NCI-H82 (cell line): ENCODE measurements around the gene RDH14.

ENCODE experiments used
- DNase-seq: peaks from one replicate; lab custom pipeline; 2025; lab: John Stamatoyannopoulos, UW

Gene RDH14

DNA sequence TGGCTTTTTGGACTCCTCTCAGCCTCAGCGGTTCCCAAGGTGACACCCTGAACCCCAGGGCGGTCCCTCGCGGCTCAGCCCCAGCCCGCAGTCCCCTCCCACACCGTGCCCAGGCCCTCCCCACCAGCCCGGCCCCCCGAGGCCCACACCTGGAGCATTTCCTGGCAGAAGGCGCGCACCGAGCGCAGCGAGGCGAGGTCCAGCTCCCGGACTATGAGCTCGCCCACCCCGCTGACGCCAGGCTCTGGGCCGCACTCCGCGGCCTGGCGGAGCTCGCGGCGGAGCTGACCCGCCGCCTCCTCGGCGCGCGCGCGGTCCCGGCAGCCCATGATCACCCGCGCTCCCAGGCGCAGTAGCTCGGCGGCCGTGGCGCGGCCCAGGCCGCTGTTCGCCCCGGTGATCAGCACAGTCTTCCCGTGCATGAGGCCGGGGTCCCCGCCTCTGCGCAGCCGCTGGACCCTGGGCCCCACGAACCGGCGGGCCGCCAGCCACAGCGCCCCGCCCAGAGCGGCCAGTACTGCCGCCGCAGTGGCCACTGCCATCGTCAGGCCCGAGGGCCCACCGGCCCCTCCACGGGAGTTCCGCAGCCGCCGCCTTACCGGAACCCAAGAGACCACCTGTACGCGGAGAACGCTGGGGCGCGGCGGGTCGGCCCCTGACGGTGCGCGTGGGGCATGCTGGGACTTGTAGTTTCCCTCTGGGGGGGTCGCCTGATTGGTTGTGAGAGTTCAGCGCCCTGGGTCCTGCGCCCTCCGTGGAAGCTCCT lies at the start of gene RDH14:
Gene RDH14 (minus strand): TSS at position 623 of the 766 bp plus-strand sequence. CDS start 81 bp downstream, at position 542.
- peak; percentile 97 for DNase-seq

DNA sequence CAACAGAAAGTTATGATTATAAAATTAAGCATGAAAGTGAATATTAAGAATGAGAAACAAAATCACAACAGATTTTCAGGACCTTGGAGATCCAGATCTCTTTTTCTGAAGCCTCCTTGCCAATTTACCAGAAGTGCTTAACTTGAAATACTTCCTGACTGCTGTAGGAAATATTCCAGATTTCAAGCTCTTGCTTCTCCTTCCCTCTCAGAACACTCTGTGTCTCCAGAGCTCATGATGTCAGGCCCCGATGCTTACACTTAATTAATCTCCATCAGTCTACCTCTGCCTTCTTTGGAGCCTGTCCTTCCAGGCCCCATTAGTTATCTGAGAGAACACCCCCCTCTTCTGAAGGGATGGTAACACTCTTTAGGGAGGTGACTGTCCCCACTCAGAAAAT lies 49.6 kb upstream of the RDH14 start:
- DNase-seq: no peak

- DNase-seq: no peak
These were observed 44.7 kb upstream of the RDH14 start for GRCh38 chr2:18605115-18605514.

- DNase-seq: no peak
These were observed 44.1 kb upstream of the RDH14 start for GRCh38 chr2:18604531-18604885.

GRCh38 chr2:18603854-18604530 lies 43.5 kb upstream of the RDH14 start:
- DNase-seq: no peak

GRCh38 chr2:18602298-18602697 lies 41.8 kb upstream of the RDH14 start:
- no peak for DNase-seq

- no peak for DNase-seq
These were observed 39.8 kb upstream of the RDH14 start for GRCh38 chr2:18600255-18600613.

GRCh38 chr2:18599509-18600254 lies 39.2 kb upstream of the RDH14 start:
- DNase-seq: no peak

GRCh38 chr2:18598848-18599484 lies 38.5 kb upstream of the RDH14 start:
- no peak for DNase-seq

- no peak for DNase-seq
These were observed 37.2 kb upstream of the RDH14 start for GRCh38 chr2:18597618-18598017.

DNA sequence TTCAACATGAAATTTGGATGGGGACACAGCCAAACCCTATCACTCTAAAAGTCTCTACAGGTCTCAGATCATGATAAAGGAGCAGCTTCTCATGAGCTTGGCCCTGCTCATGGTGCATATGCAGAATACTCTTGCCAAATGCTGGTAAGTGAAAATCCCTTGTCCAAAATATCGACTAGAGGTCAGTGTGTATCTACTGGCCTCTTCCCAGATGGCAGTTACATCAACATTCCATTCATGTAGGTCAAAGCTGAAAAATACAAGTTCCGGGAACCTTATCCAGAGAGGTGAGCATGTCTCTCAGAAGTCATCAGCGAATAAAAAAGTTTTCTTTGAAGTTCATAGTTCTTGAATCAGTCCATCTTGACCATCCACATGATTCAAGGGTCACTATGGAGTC lies 36.5 kb upstream of the RDH14 start:
- DNase-seq: no peak

- no peak for DNase-seq
These were observed 33.0 kb upstream of the RDH14 start for GRCh38 chr2:18593496-18593895.

DNA sequence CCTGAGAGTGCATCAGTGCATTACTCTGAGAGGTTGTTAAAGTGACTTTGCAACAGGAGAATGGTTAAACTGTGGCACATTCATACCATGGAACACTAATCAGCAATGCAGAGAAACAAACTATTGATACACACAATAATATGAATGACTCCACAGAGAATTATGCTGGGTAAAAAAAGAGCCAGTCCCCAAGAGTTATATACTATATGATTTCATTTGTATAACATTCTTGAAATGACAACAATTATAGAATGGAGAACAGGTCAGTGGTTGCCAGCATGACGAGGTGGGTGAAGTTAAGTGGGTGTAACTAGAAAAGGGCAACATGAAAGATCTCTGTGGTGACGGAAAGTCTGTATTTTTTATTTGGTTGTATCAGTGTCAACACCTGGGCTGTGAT lies 31.9 kb upstream of the RDH14 start:
- no peak for DNase-seq

- DNase-seq: no peak
These were observed 28.9 kb upstream of the RDH14 start, which contains the start of gene NT5C1B for GRCh38 chr2:18589354-18589753. TSS of gene NT5C1B (minus strand) at chr2:18589569. CDS start at chr2:18589468, 101 bp downstream.

DNA sequence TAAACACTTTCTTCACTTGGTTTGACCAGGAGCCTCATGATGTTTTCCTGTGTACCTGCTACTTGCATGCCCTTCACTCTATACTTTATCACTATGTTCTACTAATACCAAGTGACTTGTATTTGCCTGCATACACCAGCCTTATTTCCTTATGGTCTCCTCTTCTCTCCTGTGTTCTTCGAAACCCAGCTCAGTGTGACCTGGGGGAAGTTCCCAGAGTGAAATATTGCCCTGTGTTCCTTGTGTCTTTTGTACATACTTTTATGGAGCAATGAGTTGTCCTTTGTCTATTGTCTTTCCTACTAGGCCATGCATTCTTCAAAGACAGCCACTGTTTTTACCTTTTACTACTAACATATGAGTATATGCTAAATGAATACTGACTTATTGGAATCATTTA lies 28.3 kb upstream of the RDH14 start:
- no peak for DNase-seq

GRCh38 chr2:18588049-18588448 lies 27.6 kb upstream of the RDH14 start:
- DNase-seq: no peak

- DNase-seq: no peak
These were observed 25.1 kb upstream of the RDH14 start for GRCh38 chr2:18585526-18585925.

- DNase-seq: no peak
These were observed 24.1 kb upstream of the RDH14 start for GRCh38 chr2:18584608-18584954.

DNA sequence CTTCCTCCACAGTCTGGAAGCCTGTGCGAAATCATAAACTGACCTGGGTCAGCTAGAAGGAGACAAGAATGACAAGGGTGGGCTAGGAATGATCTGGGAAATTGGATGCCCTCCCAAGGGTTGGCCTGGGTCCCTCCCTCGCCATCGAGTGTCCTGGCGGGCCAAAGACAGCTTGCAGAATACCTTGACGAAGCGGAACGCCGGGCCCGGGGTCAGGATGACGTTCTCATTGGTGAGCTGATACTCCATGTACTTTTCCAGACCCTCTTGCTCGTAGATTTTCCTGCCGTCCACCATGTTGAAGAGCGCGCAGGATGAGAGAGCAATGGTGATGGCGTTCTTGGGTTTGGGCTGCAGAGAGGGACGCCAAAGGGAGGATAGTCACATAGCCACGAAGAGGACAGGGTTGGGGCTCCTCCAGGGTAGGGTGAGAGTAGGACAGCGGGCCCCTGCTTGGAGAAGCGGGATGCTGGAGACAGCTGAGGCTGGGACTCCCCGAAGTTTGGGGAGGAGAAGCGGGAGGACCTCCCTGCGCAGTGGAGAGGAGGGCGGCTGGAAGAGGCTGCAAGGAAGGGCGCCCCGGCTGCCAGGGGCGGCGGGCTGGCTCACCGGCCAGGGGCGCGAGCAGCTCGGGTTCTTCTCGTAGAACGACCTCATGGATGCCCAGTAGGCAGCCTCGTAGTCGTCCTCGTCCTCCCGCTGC lies 23.6 kb upstream of the RDH14 start:
- no peak for DNase-seq

DNA sequence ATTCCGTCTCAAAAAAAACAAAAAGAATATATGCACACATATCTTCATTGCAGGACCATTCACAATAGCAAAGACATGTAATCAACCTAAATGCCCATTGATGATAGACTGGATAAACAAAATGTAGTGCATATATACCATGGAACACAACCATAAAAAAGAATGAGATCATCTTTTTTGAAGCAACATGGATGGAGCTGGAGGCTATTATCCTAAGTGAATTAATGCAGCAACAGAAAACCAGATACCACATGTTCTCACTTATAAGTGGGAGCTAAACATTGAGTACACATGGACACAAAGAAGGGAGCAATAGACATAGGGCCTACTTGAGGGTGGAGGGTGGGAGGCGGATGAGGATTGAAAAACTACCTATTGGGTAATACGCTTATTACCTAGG lies 20.2 kb upstream of the RDH14 start:
- DNase-seq: no peak

- no peak for DNase-seq
These were observed 17.6 kb upstream of the RDH14 start for GRCh38 chr2:18578033-18578432.
